ENCODE results near the gene OXLD1. TPM values are rescaled to one million over a fixed set of nuclear protein-coding genes. Genes with fewer than 3 reads are reported as not detected.

The OXLD1 gene
- total and polyA plus RNA-seq, 4 donors: 11.2 to 26.4 (median 19.0) TPM

- TF ChIP-seq, protein P1, sequence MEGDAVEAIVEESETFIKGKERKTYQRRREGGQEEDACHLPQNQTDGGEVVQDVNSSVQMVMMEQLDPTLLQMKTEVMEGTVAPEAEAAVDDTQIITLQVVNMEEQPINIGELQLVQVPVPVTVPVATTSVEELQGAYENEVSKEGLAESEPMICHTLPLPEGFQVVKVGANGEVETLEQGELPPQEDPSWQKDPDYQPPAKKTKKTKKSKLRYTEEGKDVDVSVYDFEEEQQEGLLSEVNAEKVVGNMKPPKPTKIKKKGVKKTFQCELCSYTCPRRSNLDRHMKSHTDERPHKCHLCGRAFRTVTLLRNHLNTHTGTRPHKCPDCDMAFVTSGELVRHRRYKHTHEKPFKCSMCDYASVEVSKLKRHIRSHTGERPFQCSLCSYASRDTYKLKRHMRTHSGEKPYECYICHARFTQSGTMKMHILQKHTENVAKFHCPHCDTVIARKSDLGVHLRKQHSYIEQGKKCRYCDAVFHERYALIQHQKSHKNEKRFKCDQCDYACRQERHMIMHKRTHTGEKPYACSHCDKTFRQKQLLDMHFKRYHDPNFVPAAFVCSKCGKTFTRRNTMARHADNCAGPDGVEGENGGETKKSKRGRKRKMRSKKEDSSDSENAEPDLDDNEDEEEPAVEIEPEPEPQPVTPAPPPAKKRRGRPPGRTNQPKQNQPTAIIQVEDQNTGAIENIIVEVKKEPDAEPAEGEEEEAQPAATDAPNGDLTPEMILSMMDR (IDR thresholded peaks at IDR 0.05; ENCODE audit: low read depth, low read length, missing input control): no peak
These were observed 45.5 kb upstream of the OXLD1 start, which contains the start of gene SLC25A10 (continued) for GRCh38 chr17:81711814-81712467.

DNA sequence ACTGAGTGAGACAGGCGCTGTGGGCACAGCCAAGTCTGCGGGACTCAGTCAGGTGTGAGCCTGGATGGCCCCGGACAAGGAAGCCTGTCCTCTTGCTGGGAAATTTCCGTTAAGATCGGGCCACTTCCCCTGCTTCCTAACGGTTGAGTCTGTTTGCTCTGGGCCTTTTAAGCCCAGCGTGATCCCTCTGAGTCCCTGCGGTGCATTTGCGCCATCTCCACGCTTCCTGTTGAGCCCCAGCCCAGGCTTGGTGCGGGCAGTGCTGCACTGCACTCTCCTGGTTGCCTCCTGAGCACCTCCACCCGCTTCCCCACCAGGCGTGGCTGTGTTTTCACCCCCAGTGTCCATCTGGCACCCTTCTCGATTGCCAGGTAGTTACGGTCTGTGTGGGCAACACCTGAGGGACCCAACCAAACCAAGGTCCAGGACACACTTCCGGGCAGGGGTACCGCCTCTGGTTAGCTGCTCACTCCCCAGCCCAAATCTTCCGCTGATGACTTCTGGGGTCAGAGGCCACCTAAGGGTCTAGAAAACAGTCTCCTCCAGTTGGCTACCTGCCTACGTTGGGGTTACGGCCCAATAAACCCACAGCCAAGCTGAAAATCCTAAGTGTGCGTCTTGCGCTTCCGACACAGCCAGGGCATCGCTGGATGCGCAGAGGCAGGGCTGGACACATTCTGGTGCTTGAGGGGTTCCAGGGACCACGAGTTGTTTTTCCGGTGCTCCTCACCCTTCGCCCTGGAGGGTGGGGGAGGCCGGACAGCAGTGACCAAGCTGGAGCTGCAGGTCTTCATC, 44.3 kb upstream of the OXLD1 start:
- Histone ChIP-seq H3K9ac (ENCODE audit: low read depth in 1 of 2, low read length in 2 of 2) (peak overlapping the region; percentile 41 to 57), H3K27me3 (ENCODE audit: control insufficient read depth in 4 of 4, insufficient read depth in 4 of 4, low read length in 3 of 4) (no peaks in the 10 kb centered on the region), H3K4me3 (ENCODE audit: low read depth in 1 of 3, low read length in 3 of 3) (peak overlapping the region in 2 of 3 donors; percentile 18 to 22), H3K27ac (ENCODE audit: low read depth in 1 of 2, low read length in 2 of 2) (peak overlapping the region; percentile 72 to 83), H3K9me3 (ENCODE audit: control insufficient read depth in 4 of 4, low read length in 3 of 4) (no peaks in the 10 kb centered on the region), H3K4me1 (ENCODE audit: control insufficient read depth in 4 of 4, insufficient read depth in 4 of 4, low read length in 3 of 4) (peaks cover 18 to 50% (median 38%) of the 10 kb centered on the region in 4 donors), H3K36me3 (ENCODE audit: control insufficient read depth in 4 of 4, insufficient read depth in 3 of 4, low read depth in 1 of 4, low read length in 3 of 4) (peaks cover 3 to 22% (median 8%) of the 10 kb centered on the region in 4 donors)
- no peak for DNase-seq (ENCODE audit: low spot score)
- TF ChIP-seq, protein P1 (IDR thresholded peaks at IDR 0.05; ENCODE audit: low read depth, low read length, missing input control): no peak
- TF ChIP-seq RXRA (IDR thresholded peaks at IDR 0.05) (peak in 1 of 2 donors; percentile 14), RAD21 (IDR thresholded peaks at IDR 0.05) (peak in 1 of 2 donors; percentile 34)
- 11% methylated on average over 29 of the region's 29 CpGs for WGBS

- H3K9me3 ChIP-seq (ENCODE audit: control insufficient read depth in 4 of 4, low read length in 3 of 4): no peaks in the 10 kb centered on the region
- no peak overlapping the region for H3K27ac ChIP-seq (ENCODE audit: low read depth in 1 of 2, low read length in 2 of 2)
- WGBS: 95% methylated on average over 17 of the region's 17 CpGs
- H3K27me3 ChIP-seq (ENCODE audit: control insufficient read depth in 4 of 4, insufficient read depth in 4 of 4, low read length in 3 of 4): no peaks in the 10 kb centered on the region
- H3K4me1 ChIP-seq (ENCODE audit: control insufficient read depth in 4 of 4, insufficient read depth in 4 of 4, low read length in 3 of 4): peaks cover 16 to 51% (median 36%) of the 10 kb centered on the region in 4 donors
- H3K36me3 ChIP-seq (ENCODE audit: control insufficient read depth in 4 of 4, insufficient read depth in 3 of 4, low read depth in 1 of 4, low read length in 3 of 4): peaks cover 6 to 27% (median 9%) of the 10 kb centered on the region in 4 donors
- TF ChIP-seq RXRA (IDR thresholded peaks at IDR 0.05): no peak
- TF ChIP-seq, protein P2, sequence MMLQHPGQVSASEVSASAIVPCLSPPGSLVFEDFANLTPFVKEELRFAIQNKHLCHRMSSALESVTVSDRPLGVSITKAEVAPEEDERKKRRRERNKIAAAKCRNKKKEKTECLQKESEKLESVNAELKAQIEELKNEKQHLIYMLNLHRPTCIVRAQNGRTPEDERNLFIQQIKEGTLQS (IDR thresholded peaks at IDR 0.05): no peak
- TF ChIP-seq FOXA2 (IDR thresholded peaks at IDR 0.05): no peak
- TF ChIP-seq REST (IDR thresholded peaks at IDR 0.05): no peak
- TF ChIP-seq HNF4A (conservative IDR thresholded peaks at IDR 0.05): no peak
- TF ChIP-seq JUND (IDR thresholded peaks at IDR 0.05): no peak
- no peak for TF ChIP-seq ZBTB33 (IDR thresholded peaks at IDR 0.05)
- no peak for DNase-seq (ENCODE audit: low spot score)
- no peak overlapping the region for H3K4me3 ChIP-seq (ENCODE audit: low read depth in 1 of 3, low read length in 3 of 3)
- no peak overlapping the region for H3K9ac ChIP-seq (ENCODE audit: low read depth in 1 of 2, low read length in 2 of 2)
These were observed 42.4 kb upstream of the OXLD1 start for GRCh38 chr17:81708739-81709185.
